ENCODE results near the gene NMRAL1. TPM values are rescaled to one million over a fixed set of nuclear protein-coding genes. Genes with fewer than 3 reads are reported as not detected.

The NMRAL1 gene
- total RNA-seq: 21.9 TPM
- long read RNA-seq, transcript NMRAL1-202 (6 exons, 1,233 nt): major isoform, 9 of 33 reads
- long read RNA-seq, transcript NMRAL1-201 (6 exons, 1,376 nt): minor isoform, 8 of 33 reads
- long read RNA-seq, partial matches to known transcripts: 5 of 33 reads
- long read RNA-seq, other reads (novel, unspliced or antisense): 6 of 33 reads

DNA sequence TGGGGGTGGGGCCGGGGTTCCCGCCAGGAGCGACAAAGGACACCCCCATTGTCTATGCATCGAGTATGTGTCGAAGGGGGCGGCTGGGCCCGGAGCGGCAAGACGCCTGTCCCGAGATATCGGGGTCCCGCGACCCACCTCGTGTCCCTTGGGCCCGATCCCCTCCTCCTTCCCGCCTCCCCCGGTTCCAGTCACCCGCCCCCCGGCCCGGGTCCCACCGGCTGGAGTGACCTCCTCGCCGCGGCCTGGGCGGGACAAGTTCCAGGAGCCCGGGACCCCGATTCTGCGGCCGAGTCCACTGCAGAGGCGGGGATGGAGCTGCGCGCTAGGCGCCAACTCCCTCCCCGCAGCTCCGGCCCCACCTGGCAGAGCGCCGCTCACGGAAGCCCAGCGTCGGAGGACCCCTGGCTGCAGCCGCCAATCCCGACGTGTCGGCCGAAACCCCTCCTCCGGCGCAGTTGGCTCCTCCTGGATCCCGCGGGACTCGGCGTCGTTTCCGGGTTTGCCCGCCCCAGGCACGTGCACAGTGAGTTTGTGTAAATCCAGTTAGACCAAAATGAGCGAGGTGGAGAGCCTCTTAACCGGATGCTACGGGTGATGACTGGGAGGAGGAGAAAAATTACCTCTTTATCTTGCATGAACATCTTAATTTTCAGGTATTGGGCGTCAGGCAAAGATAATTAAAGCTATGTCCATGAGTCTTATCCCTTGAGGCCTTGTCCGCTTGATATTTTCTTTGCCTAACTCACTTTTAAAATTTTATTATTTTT lies at the start of gene NMRAL1:
Gene NMRAL1 (minus strand): TSS at position 434 of the 770 bp plus-strand sequence. CDS start 493 bp downstream, outside the sequence.
- Histone ChIP-seq H3K36me3 (peaks cover 2% of the 10 kb centered on the region), H3K27me3 (ENCODE audit: low read depth) (no peaks in the 10 kb centered on the region), H3K4me1 (peaks cover 51% of the 10 kb centered on the region), H3K9me3 (replicated peaks) (no peaks in the 10 kb centered on the region), H3K27ac (replicated peaks) (peak within 1 kb of the TSS; percentile 89), H3K4me3 (peak within 1 kb of the TSS; percentile 89)
- intact Hi-C loops (cut with micrococcal nuclease): no loop called here
- peak; percentile 91 for DNase-seq
- TF ChIP-seq, protein P1, sequence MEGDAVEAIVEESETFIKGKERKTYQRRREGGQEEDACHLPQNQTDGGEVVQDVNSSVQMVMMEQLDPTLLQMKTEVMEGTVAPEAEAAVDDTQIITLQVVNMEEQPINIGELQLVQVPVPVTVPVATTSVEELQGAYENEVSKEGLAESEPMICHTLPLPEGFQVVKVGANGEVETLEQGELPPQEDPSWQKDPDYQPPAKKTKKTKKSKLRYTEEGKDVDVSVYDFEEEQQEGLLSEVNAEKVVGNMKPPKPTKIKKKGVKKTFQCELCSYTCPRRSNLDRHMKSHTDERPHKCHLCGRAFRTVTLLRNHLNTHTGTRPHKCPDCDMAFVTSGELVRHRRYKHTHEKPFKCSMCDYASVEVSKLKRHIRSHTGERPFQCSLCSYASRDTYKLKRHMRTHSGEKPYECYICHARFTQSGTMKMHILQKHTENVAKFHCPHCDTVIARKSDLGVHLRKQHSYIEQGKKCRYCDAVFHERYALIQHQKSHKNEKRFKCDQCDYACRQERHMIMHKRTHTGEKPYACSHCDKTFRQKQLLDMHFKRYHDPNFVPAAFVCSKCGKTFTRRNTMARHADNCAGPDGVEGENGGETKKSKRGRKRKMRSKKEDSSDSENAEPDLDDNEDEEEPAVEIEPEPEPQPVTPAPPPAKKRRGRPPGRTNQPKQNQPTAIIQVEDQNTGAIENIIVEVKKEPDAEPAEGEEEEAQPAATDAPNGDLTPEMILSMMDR (IDR thresholded peaks at IDR 0.05; ENCODE audit: borderline replicate concordance): no peak

DNA sequence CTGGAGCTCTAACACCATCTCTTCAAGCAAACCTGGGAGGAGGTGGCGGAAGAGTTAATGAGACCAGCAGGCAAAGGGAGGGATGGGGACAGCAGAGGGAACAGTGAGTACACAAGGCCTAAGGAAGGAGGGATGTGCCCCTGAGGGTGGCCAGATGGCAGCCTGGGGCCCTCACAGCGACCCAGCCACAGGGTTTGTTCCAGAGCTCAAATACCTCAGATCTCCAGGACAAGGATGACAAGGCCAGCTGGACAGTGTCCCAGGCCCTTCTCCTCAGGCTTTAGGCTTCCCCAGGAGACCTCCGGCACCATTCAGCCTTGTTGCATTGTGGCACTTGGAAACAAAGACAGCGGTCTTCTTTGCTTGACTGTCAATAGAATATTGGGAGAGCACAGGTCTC lies 49.3 kb upstream of the NMRAL1 start:
- H3K36me3 ChIP-seq: no peaks in the 10 kb centered on the region
- no peaks in the 10 kb centered on the region for H3K9me3 ChIP-seq (replicated peaks)
- no peak for DNase-seq
- TF ChIP-seq, protein P1 (IDR thresholded peaks at IDR 0.05; ENCODE audit: borderline replicate concordance): no peak
- peaks cover 66% of the 10 kb centered on the region for H3K4me1 ChIP-seq
- H3K4me3 ChIP-seq: no peak overlapping the region
- intact Hi-C loops (cut with micrococcal nuclease): loop anchor here (10.0 kb wide), 1 partner anchor 91 kb away; the partner anchor contains the start of gene UBALD1
- peak overlapping the region; percentile 50 for H3K27ac ChIP-seq (replicated peaks)
- H3K27me3 ChIP-seq (ENCODE audit: low read depth): no peaks in the 10 kb centered on the region

DNA sequence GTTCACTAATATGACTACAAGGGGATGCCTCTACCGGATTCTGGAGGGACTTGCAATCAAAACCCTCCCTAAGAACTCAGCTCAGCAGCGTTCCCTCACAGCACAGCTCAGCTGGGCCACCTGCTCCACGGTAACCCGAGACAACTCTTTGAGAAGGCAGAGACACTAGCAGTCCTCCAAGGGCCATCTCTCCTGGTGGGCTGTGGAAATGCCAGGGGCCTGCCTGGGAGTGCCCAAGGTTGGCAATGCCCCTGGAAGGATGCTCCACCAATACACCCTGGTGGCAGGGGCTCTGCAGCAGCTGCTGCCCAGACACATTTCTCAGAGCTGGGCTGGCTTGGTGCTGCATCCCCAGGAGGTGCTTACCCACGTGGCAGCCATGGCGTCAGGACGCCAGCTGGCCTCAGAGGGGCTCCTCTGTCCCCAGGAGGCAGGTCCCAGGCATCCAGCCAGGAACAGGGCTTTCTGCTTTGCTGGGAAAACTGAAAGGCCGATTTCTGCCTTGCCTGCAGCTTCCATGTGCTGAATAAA lies 47.7 kb upstream of the NMRAL1 start:
- peak; percentile 41 for DNase-seq
- no peak overlapping the region for H3K4me3 ChIP-seq
- H3K9me3 ChIP-seq (replicated peaks): no peaks in the 10 kb centered on the region
- H3K27me3 ChIP-seq (ENCODE audit: low read depth): no peaks in the 10 kb centered on the region
- peaks cover 73% of the 10 kb centered on the region for H3K4me1 ChIP-seq
- intact Hi-C loops (cut with micrococcal nuclease): loop anchor here (10.0 kb wide), 1 partner anchor 93 kb away; the partner anchor contains the start of gene UBALD1
- no peaks in the 10 kb centered on the region for H3K36me3 ChIP-seq
- TF ChIP-seq, protein P1 (IDR thresholded peaks at IDR 0.05; ENCODE audit: borderline replicate concordance): no peak
- H3K27ac ChIP-seq (replicated peaks): peak overlapping the region; percentile 50

DNA sequence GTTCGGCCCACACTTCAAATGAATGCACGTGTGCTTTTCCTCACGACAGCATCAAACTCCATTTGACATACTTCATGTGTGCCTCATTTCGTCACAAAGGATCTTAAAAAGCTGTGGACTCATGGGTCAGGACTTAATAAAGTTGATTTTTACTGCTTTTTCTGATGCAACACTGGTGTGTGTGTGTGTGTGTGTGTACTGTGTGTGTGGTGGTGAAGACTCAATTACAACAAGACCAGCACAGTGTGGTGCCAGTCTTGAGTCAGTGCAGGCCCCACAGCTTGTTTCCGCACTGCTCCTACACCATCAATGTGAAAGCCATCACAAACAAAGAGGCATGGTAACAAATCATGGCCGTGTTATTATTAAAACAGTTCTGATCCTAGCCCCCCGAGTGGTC lies 46.5 kb upstream of the NMRAL1 start:
- H3K36me3 ChIP-seq: no peaks in the 10 kb centered on the region
- intact Hi-C loops (cut with micrococcal nuclease): loop anchor here (10.0 kb wide), 1 partner anchor 94 kb away; the partner anchor contains the start of gene UBALD1
- no peaks in the 10 kb centered on the region for H3K27me3 ChIP-seq (ENCODE audit: low read depth)
- no peak overlapping the region for H3K4me3 ChIP-seq
- no peak overlapping the region for H3K27ac ChIP-seq (replicated peaks)
- TF ChIP-seq, protein P1 (IDR thresholded peaks at IDR 0.05; ENCODE audit: borderline replicate concordance): no peak
- H3K4me1 ChIP-seq: peaks cover 71% of the 10 kb centered on the region
- no peaks in the 10 kb centered on the region for H3K9me3 ChIP-seq (replicated peaks)
- no peak for DNase-seq

DNA sequence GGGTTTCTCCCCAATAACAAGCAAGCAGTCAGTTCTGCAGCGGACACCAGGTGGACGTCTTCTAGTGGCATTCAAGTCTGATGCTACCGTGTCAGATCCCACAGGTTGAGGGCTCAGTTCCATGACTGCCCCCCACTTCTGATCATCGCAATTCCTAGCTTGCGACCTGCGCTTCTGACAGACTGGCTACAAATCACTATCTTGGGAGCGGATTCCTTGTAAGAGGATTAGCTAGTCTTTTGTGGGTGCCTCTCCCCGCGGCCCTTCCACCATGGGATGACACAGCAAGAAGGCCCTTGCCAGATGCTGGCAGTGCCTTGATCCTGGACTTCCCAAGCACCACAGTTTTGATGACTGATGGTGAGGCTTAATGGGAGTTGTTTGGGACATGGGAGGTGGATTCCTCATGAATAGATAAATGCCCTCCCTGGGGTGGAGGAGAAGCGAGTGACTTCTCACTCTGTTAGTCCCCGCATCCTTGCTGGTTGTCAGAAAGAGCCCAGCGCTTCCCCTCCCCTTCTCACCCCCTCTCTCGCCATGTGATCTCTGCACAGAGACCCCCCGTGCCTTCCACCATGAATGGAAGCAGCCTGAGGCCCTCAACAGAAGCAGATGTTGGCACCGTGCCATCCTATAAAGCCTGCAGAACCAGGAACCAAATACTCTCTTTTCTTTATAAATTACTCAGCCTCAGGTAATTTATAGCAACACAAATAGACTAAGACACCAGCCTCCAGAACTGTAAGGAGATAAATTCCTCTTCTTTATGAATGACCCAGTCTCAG lies 45.0 kb upstream of the NMRAL1 start:
- Histone ChIP-seq H3K4me1 (peaks cover 71% of the 10 kb centered on the region), H3K27me3 (ENCODE audit: low read depth) (no peaks in the 10 kb centered on the region), H3K4me3 (no peak overlapping the region), H3K9me3 (replicated peaks) (no peaks in the 10 kb centered on the region), H3K36me3 (no peaks in the 10 kb centered on the region), H3K27ac (replicated peaks) (no peak overlapping the region)
- DNase-seq: no peak
- TF ChIP-seq, protein P1 (IDR thresholded peaks at IDR 0.05; ENCODE audit: borderline replicate concordance): no peak
- intact Hi-C loops (cut with micrococcal nuclease): loop anchor here (10.0 kb wide), 1 partner anchor 95 kb away; the partner anchor contains the start of gene UBALD1

All from left ventricle myocardium inferior (tissue), 1 donor.